ENCODE data around the gene ZNF324. TPM values are rescaled to one million over a fixed set of nuclear protein-coding genes. Genes with fewer than 3 reads are reported as not detected.

Gene ZNF324
- total and polyA plus RNA-seq, 2 of the 13 experiments (the other 11 are each of a cell fraction or from before 2014, with no cell fraction given): 1.1 to 4.7 TPM

DNA sequence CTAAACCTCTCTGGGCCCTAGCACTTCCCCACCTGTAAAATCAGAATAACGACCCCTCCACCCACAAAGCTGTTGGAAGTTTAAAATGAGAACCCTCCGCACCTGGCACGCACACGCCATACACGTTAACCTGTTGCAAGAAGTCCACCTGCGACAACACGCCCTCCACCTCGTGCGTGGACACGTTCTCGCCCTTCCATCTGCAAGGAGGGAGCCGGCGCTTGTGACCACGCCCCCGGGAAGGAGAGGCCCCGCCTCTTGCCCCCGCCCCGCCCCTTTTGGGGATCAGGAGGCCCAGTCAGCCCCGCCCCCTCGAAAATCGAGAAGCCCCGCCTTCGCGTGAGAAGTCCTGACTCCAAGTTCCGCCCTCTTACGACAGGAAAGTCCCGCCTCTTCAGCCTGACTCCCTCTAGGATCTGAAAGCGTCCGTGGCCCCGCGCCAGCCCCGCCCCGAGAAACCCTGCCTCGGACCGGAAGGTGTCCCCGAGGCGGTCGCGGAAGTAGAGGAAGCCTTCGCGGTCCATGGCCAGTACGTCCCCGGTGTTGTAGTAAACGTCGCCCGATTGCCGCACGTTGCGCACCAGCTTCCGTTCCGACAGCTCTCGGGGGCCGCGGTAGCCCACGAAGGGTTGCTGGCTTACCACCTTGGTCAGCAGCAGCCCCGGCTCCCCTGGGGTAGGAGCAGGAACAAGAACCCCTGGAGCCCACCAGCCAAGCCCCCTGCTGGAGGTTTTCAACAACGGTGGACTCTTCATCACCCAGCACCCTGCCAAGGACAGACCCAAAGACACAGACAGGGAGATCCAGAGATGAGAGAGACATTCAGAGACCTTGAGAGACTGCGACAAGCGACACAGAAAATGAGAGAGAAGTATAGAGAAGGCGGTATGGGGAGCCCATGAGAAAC, 32.4 kb downstream of the ZNF324 start (continued):
- TF ChIP-seq, protein P1, sequence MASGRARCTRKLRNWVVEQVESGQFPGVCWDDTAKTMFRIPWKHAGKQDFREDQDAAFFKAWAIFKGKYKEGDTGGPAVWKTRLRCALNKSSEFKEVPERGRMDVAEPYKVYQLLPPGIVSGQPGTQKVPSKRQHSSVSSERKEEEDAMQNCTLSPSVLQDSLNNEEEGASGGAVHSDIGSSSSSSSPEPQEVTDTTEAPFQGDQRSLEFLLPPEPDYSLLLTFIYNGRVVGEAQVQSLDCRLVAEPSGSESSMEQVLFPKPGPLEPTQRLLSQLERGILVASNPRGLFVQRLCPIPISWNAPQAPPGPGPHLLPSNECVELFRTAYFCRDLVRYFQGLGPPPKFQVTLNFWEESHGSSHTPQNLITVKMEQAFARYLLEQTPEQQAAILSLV (CRISPR knock-in tag; IDR thresholded peaks at IDR 0.05; ENCODE audit: borderline replicate concordance): peak; percentile 63; the same call in 1 of the 2 replicates
- TF ChIP-seq ZNF841 (CRISPR knock-in tag; IDR thresholded peaks at IDR 0.05; ENCODE audit: borderline replicate concordance): no peak
- TF ChIP-seq NCOA5 (CRISPR knock-in tag; IDR thresholded peaks at IDR 0.05): no peak
- TF ChIP-seq IKZF1 (IDR thresholded peaks at IDR 0.05): no peak
- TF ChIP-seq ZNF484 (CRISPR knock-in tag; IDR thresholded peaks at IDR 0.05; ENCODE audit: borderline replicate concordance, low read depth): no peak
- TF ChIP-seq STAT5B (CRISPR knock-in tag; IDR thresholded peaks at IDR 0.05): no peak
- TF ChIP-seq ZC3H4 (CRISPR knock-in tag; IDR thresholded peaks at IDR 0.05; ENCODE audit: borderline replicate concordance): no peak
- peak; percentile 83 for TF ChIP-seq BRD4 (CRISPR knock-in tag; IDR thresholded peaks at IDR 0.05)
- TF ChIP-seq ZMYM4 (CRISPR knock-in tag; IDR thresholded peaks at IDR 0.05): peak; percentile 77
- TF ChIP-seq, protein P2, sequence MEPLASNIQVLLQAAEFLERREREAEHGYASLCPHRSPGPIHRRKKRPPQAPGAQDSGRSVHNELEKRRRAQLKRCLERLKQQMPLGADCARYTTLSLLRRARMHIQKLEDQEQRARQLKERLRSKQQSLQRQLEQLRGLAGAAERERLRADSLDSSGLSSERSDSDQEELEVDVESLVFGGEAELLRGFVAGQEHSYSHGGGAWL (CRISPR knock-in tag; IDR thresholded peaks at IDR 0.05): peak; percentile 89; the same call in 1 of the 2 replicates
- no peak for TF ChIP-seq SETDB1 (CRISPR knock-in tag; IDR thresholded peaks at IDR 0.05; ENCODE audit: borderline replicate concordance)
- peak; percentile 66; the same call in 1 of the 2 replicates for TF ChIP-seq FOXC1 (CRISPR knock-in tag; IDR thresholded peaks at IDR 0.05; ENCODE audit: borderline replicate concordance)
- TF ChIP-seq ZNF263 (CRISPR knock-in tag; IDR thresholded peaks at IDR 0.05): no peak; the same call in 1 of the 2 replicates
- no peak for TF ChIP-seq TCF7L2 (IDR thresholded peaks at IDR 0.05; ENCODE audit: low read depth, low read length)
- TF ChIP-seq, protein P3, sequence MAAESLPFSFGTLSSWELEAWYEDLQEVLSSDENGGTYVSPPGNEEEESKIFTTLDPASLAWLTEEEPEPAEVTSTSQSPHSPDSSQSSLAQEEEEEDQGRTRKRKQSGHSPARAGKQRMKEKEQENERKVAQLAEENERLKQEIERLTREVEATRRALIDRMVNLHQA (CRISPR knock-in tag; IDR thresholded peaks at IDR 0.05): no peak
- TF ChIP-seq RBM22 (optimal IDR thresholded peaks at IDR 0.05; ENCODE audit: low read length): no peak
- TF ChIP-seq, protein P4, sequence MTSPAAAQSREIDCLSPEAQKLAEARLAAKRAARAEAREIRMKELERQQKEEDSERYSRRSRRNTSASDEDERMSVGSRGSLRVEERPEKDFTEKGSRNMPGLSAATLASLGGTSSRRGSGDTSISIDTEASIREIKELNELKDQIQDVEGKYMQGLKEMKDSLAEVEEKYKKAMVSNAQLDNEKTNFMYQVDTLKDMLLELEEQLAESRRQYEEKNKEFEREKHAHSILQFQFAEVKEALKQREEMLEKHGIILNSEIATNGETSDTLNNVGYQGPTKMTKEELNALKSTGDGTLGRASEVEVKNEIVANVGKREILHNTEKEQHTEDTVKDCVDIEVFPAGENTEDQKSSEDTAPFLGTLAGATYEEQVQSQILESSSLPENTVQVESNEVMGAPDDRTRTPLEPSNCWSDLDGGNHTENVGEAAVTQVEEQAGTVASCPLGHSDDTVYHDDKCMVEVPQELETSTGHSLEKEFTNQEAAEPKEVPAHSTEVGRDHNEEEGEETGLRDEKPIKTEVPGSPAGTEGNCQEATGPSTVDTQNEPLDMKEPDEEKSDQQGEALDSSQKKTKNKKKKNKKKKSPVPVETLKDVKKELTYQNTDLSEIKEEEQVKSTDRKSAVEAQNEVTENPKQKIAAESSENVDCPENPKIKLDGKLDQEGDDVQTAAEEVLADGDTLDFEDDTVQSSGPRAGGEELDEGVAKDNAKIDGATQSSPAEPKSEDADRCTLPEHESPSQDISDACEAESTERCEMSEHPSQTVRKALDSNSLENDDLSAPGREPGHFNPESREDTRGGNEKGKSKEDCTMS (CRISPR knock-in tag; conservative IDR thresholded peaks at IDR 0.05): no peak
- TF ChIP-seq ZNF569 (CRISPR knock-in tag; IDR thresholded peaks at IDR 0.05; ENCODE audit: borderline replicate concordance): no peak
- TF ChIP-seq ELF3 (CRISPR knock-in tag; IDR thresholded peaks at IDR 0.05): peak; percentile 88
- TF ChIP-seq PHB2 (IDR thresholded peaks at IDR 0.05; ENCODE audit: partially characterized antibody): no peak
- TF ChIP-seq, protein P5, sequence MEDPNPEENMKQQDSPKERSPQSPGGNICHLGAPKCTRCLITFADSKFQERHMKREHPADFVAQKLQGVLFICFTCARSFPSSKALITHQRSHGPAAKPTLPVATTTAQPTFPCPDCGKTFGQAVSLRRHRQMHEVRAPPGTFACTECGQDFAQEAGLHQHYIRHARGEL (CRISPR knock-in tag; IDR thresholded peaks at IDR 0.05): 0 out of 2 replicates have a peak, but pooled peaks have one; percentile 32
- 0 out of 2 replicates have a peak, but pooled peaks have one; percentile 69 for TF ChIP-seq ETV6 (CRISPR knock-in tag; conservative IDR thresholded peaks at IDR 0.05)
- TF ChIP-seq GTF3A (CRISPR knock-in tag; conservative IDR thresholded peaks at IDR 0.05): 0 out of 2 replicates have a peak, but pooled peaks have one; percentile 72
- TF ChIP-seq ZFP1 (CRISPR knock-in tag; IDR thresholded peaks at IDR 0.05): peak; percentile 67; the same call in 1 of the 2 replicates
- TF ChIP-seq, protein P6, sequence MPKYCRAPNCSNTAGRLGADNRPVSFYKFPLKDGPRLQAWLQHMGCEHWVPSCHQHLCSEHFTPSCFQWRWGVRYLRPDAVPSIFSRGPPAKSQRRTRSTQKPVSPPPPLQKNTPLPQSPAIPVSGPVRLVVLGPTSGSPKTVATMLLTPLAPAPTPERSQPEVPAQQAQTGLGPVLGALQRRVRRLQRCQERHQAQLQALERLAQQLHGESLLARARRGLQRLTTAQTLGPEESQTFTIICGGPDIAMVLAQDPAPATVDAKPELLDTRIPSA (CRISPR knock-in tag; IDR thresholded peaks at IDR 0.05; ENCODE audit: borderline replicate concordance): no peak
